H9 (cell line): Measurements from ENCODE around the gene TRAK1. TPM values are rescaled to one million over a fixed set of nuclear protein-coding genes. Genes with fewer than 3 reads are reported as not detected.
A peak's percentile ranks its signal among the peaks of the same experiment; 100 is the strongest.

Experiments
- DNase-seq: peaks from one replicate; pipeline ENCODE4 v3.0.0-alpha.2; 2017
- H2AFZ ChIP-seq: one replicate; pipeline ENCODE4 v1.6.1; 2013; ENCODE audit warnings: mild to moderate bottlenecking, low read length, control low read depth, moderate library complexity
- H2AK5ac ChIP-seq: 2 replicates; pipeline ENCODE4 v1.6.1; 2013; ENCODE audit warnings: low read length, control low read depth, mixed read lengths; ENCODE audit not compliant: insufficient read length
- H2BK120ac ChIP-seq: one replicate; pipeline ENCODE4 v1.6.1; 2013; ENCODE audit warnings: low read depth, mild to moderate bottlenecking, low read length, control low read depth, inconsistent platforms; ENCODE audit not compliant: poor library complexity, severe bottlenecking
- H2BK12ac ChIP-seq: 2 replicates; pipeline ENCODE4 v1.6.1; 2013; ENCODE audit warnings: low read length, control low read depth, mixed read lengths, low read depth; ENCODE audit not compliant: insufficient read length
- H2BK15ac ChIP-seq: 2 replicates; pipeline ENCODE4 v1.6.1; 2013; ENCODE audit warnings: low read depth, low read length, control low read depth
- H2BK20ac ChIP-seq: one replicate; pipeline ENCODE4 v1.6.1; 2013; ENCODE audit warnings: low read depth, mild to moderate bottlenecking, low read length, control low read depth, inconsistent platforms; ENCODE audit not compliant: poor library complexity, severe bottlenecking
- H2BK5ac ChIP-seq: 2 replicates; pipeline ENCODE4 v1.6.1; 2013; ENCODE audit warnings: low read length, control low read depth, mixed read lengths; ENCODE audit not compliant: insufficient read length
- H3K14ac ChIP-seq: 2 replicates; pipeline ENCODE4 v1.6.1; 2013; ENCODE audit warnings: low read length, control low read depth; ENCODE audit not compliant: insufficient read depth
- H3K18ac ChIP-seq: 2 replicates; pipeline ENCODE4 v1.6.1; 2013; ENCODE audit warnings: low read depth, mild to moderate bottlenecking, mixed read lengths, low read length, control low read depth; ENCODE audit not compliant: insufficient read length
- H3K23ac ChIP-seq: 2 replicates; pipeline ENCODE4 v1.6.1; 2013; ENCODE audit warnings: low read length, control low read depth, mixed read lengths, low read depth; ENCODE audit not compliant: insufficient read length
- H3K23me2 ChIP-seq: 2 replicates; pipeline ENCODE4 v1.6.1; 2013; ENCODE audit warnings: low read depth, mild to moderate bottlenecking, mixed read lengths, low read length, control low read depth; ENCODE audit not compliant: insufficient read length, poor library complexity, severe bottlenecking
- H3K27ac ChIP-seq: 2 replicates; pipeline ENCODE4 v1.5.1; 2013; ENCODE audit warnings: low read length, control low read depth, mixed read lengths, low read depth; ENCODE audit not compliant: insufficient read length
- H3K27me3 ChIP-seq: 2 replicates; pipeline ENCODE4 v1.6.1; 2013; ENCODE audit warnings: low read length, control low read depth, inconsistent platforms; ENCODE audit not compliant: insufficient read depth
- H3K4ac ChIP-seq: 2 replicates; pipeline ENCODE4 v1.6.1; 2013; ENCODE audit warnings: low read depth, mild to moderate bottlenecking, control low read depth, inconsistent platforms, low read length, moderate library complexity
- H3K4me1 ChIP-seq: 2 replicates; pipeline ENCODE4 v1.6.1; 2013; ENCODE audit warnings: low read length, control low read depth, inconsistent platforms; ENCODE audit not compliant: insufficient read depth
- H3K4me2 ChIP-seq: 2 replicates; pipeline ENCODE4 v1.6.1; 2013; ENCODE audit warnings: low read length, control low read depth, mixed read lengths; ENCODE audit not compliant: insufficient read length, insufficient read depth
- H3K56ac ChIP-seq: 2 replicates; pipeline ENCODE4 v1.6.1; 2013; ENCODE audit warnings: low read depth, mild to moderate bottlenecking, mixed read lengths, low read length, control low read depth; ENCODE audit not compliant: insufficient read length
- H3K79me1 ChIP-seq: 2 replicates; pipeline ENCODE4 v1.6.1; 2013; ENCODE audit warnings: low read depth, mild to moderate bottlenecking, moderate library complexity, low read length, control low read depth, inconsistent platforms; ENCODE audit not compliant: insufficient read depth, poor library complexity, severe bottlenecking
- H3K79me2 ChIP-seq: 2 replicates; pipeline ENCODE4 v1.6.1; 2013; ENCODE audit warnings: low read length, control low read depth, inconsistent platforms; ENCODE audit not compliant: insufficient read depth
- H3K9ac ChIP-seq: 2 replicates; pipeline ENCODE4 v1.6.1; 2013; ENCODE audit warnings: low read length, control low read depth, mixed read lengths; ENCODE audit not compliant: insufficient read length; ENCODE audit errors: extremely low read depth
- H3K9me3 ChIP-seq: one replicate; pipeline ENCODE4 v1.6.1; 2013; ENCODE audit warnings: low read depth, low read length, inconsistent platforms; ENCODE audit not compliant: control insufficient read depth
- H3T11ph ChIP-seq: one replicate; pipeline ENCODE4 v1.6.1; 2013; ENCODE audit warnings: mild to moderate bottlenecking, low read length, control low read depth, inconsistent platforms
- H4K20me1 ChIP-seq: one replicate; pipeline ENCODE4 v1.6.1; 2013; ENCODE audit not compliant: control insufficient read depth, insufficient read length, insufficient read depth
- H4K5ac ChIP-seq: 2 replicates; pipeline ENCODE4 v1.6.1; 2013; ENCODE audit warnings: low read depth, mild to moderate bottlenecking, mixed read lengths, low read length, control low read depth; ENCODE audit not compliant: insufficient read length
- H4K8ac ChIP-seq: replicated peaks from 2 replicates; pipeline ENCODE4 v1.6.1; 2013; ENCODE audit warnings: low read length, control low read depth, mixed read lengths, low read depth; ENCODE audit not compliant: insufficient read length
- H4K91ac ChIP-seq: 2 replicates; pipeline ENCODE4 v1.6.1; 2013; ENCODE audit warnings: low read depth, mild to moderate bottlenecking, moderate library complexity, mixed read lengths, low read length, control low read depth; ENCODE audit not compliant: insufficient read length
- H3K27ac Mint-ChIP-seq, 3 experiments: 2 replicates in 2 of 3; 3 replicates in 1 of 3; pipeline ENCODE4 v1.8.0; 2020 to 2021; ENCODE audit warnings: mixed read lengths in 3 of 3, mild to moderate bottlenecking in 1 of 3, moderate library complexity in 1 of 3
- H3K27me3 Mint-ChIP-seq: 2 replicates; pipeline ENCODE4 v1.8.0; 2021; ENCODE audit warnings: low read depth, mild to moderate bottlenecking, moderate library complexity, mixed read lengths
- H3K36me3 Mint-ChIP-seq, 3 experiments: 2 replicates in 2 of 3; 3 replicates in 1 of 3; pipeline ENCODE4 v1.8.0; 2020 to 2021; ENCODE audit warnings: low read depth in 3 of 3, mixed read lengths in 3 of 3; ENCODE audit not compliant: insufficient read depth in 1 of 3
- H3K4me1 Mint-ChIP-seq, 2 experiments: 2 replicates each; pipeline ENCODE4 v1.8.0; 2020; ENCODE audit warnings: mixed read lengths in 2 of 2
- H3K4me3 Mint-ChIP-seq, 2 experiments: 2 replicates in 1 of 2; 3 replicates in 1 of 2; pipeline ENCODE4 v1.8.0; 2020 to 2021; ENCODE audit warnings: mild to moderate bottlenecking in 2 of 2, mixed read lengths in 2 of 2, moderate library complexity in 1 of 2
- H3K9me3 Mint-ChIP-seq, 2 experiments: 2 replicates in 1 of 2; 3 replicates in 1 of 2; pipeline ENCODE4 v1.8.0; 2020; ENCODE audit warnings: mild to moderate bottlenecking in 2 of 2, mixed read lengths in 2 of 2, moderate library complexity in 1 of 2
- WGBS: extraction: QIAGEN DNeasy Blood & Tissue Kit; methylation state at CpG from one replicate; pipeline ENCODE4 v1.1.7; 2013; ENCODE audit warnings: missing lambda C conversion rate, low lambda C conversion rate, mixed read lengths; ENCODE audit not compliant: insufficient read length; ENCODE audit errors: extremely low coverage; 5-methylcytosine and 5-hydroxymethylcytosine counted together
- total RNA-seq: library from RNA; stranded (reverse); gene quantifications from 2 replicates; pipeline ENCODE4 v1.2.1, GENCODE V29; 2021
- TF ChIP-seq, protein P1 (sequence below): fragments of 200-600 bp; sonication (generic); conservative IDR thresholded peaks from 3 replicates; pipeline ENCODE4 v1.8.0; 2021; ENCODE audit warnings: antibody characterized with exemption, mild to moderate bottlenecking

TRAK1 gene
- total RNA-seq, 1 experiment from 2014 or later, result 34.2 TPM

GRCh38 chr3:42189001-42189460 is 97.9 kb downstream of the TRAK1 start:
- Mint-ChIP-seq H3K9me3 (no peaks in the 10 kb centered on the region), H3K27me3 (no peaks in the 10 kb centered on the region), H3K36me3 (peaks cover 11 to 47% (median 35%) of the 10 kb centered on the region in 3 experiments; a peak in 6 of 7 replicates), H3K4me1 (peaks cover 8 to 17% of the 10 kb centered on the region in 2 experiments), H3K27ac (peak overlapping the region in 2 of 3 experiments; percentile 35 to 84; a peak in 2 of 7 replicates), H3K4me3 (no peak overlapping the region)
- Histone ChIP-seq H3K14ac (no peak overlapping the region), H3K79me1 (no peaks in the 10 kb centered on the region), H2BK12ac (no peak overlapping the region), H3K18ac (no peak overlapping the region), H2AFZ (no peak overlapping the region), H2BK120ac (no peak overlapping the region), H3K23me2 (no peaks in the 10 kb centered on the region), H3K27me3 (no peaks in the 10 kb centered on the region), H2BK5ac (no peak overlapping the region), H3K4ac (no peak overlapping the region), H2BK15ac (no peak overlapping the region), H4K5ac (no peak overlapping the region), H4K8ac (no peak overlapping the region), H3K23ac (no peak overlapping the region), H3K9ac (no peak overlapping the region), H2AK5ac (no peak overlapping the region), H3K79me2 (no peaks in the 10 kb centered on the region), H3K9me3 (no peaks in the 10 kb centered on the region), H2BK20ac (no peak overlapping the region), H3K4me2 (no peak overlapping the region), H3K4me1 (no peaks in the 10 kb centered on the region; the same call in 1 of the 2 replicates), H4K91ac (no peak overlapping the region), H3T11ph (no peak overlapping the region), H3K27ac (no peak overlapping the region), H4K20me1 (no peaks in the 10 kb centered on the region), H3K56ac (no peak overlapping the region)
- TF ChIP-seq, protein P1, sequence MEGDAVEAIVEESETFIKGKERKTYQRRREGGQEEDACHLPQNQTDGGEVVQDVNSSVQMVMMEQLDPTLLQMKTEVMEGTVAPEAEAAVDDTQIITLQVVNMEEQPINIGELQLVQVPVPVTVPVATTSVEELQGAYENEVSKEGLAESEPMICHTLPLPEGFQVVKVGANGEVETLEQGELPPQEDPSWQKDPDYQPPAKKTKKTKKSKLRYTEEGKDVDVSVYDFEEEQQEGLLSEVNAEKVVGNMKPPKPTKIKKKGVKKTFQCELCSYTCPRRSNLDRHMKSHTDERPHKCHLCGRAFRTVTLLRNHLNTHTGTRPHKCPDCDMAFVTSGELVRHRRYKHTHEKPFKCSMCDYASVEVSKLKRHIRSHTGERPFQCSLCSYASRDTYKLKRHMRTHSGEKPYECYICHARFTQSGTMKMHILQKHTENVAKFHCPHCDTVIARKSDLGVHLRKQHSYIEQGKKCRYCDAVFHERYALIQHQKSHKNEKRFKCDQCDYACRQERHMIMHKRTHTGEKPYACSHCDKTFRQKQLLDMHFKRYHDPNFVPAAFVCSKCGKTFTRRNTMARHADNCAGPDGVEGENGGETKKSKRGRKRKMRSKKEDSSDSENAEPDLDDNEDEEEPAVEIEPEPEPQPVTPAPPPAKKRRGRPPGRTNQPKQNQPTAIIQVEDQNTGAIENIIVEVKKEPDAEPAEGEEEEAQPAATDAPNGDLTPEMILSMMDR, result no peak
- no peak for DNase-seq
- WGBS, result no CpG with 5 or more reads among the region's 6 CpGs
